Activated CD4-positive, alpha-beta T cell treated with anti-CD3 and anti-CD28 coated beads for 36 hours (primary cell): ENCODE results near the gene TMED10. TPM values are rescaled to one million over a fixed set of nuclear protein-coding genes. Genes with fewer than 3 reads are reported as not detected.

Experiments used
- ATAC-seq: fragments of 200-7000 bp; cut with Tn5 transposase; one replicate; pipeline ENCODE4 v1.10.0; 2021; ENCODE audit warnings: mild to moderate bottlenecking, moderate library complexity
- CTCF ChIA-PET: fragments of 350-600 bp; sonication (Branson Sonifier 250); formaldehyde crosslinking; loops from one replicate; lab custom pipeline; 2021; ENCODE audit warnings: antibody characterized with exemption; lab: Charles Lee
- POLR2A ChIA-PET: fragments of 350-600 bp; sonication (Branson Sonifier 250); formaldehyde crosslinking; loops from one replicate; lab custom pipeline; 2021; ENCODE audit warnings: antibody characterized with exemption, inconsistent platforms; lab: Charles Lee
- DNase-seq: peaks from one replicate; pipeline ENCODE4 v3.0.0-alpha.2; 2020
- H3K27ac Mint-ChIP-seq: one replicate; pipeline ENCODE4 v1.8.0; 2021; ENCODE audit warnings: mixed read lengths
- H3K27me3 Mint-ChIP-seq: one replicate; pipeline ENCODE4 v1.8.0; 2021; ENCODE audit warnings: mixed read lengths
- H3K36me3 Mint-ChIP-seq: one replicate; pipeline ENCODE4 v1.8.0; 2021; ENCODE audit warnings: low read depth, mixed read lengths
- H3K4me1 Mint-ChIP-seq: one replicate; pipeline ENCODE4 v1.8.0; 2021; ENCODE audit warnings: mixed read lengths
- H3K4me3 Mint-ChIP-seq: one replicate; pipeline ENCODE4 v1.8.0; 2021; ENCODE audit warnings: mild to moderate bottlenecking, moderate library complexity, mixed read lengths
- H3K9me3 Mint-ChIP-seq: one replicate; pipeline ENCODE4 v1.8.0; 2021; ENCODE audit warnings: low read depth, mixed read lengths
- intact Hi-C, 2 experiments: fragments of 100-400 bp; cut with DNase I in 1 of 2; cut with micrococcal nuclease in 1 of 2; formaldehyde crosslinking; loops; one replicate each; pipeline versions ENCODE4 v1.14.2 to v1.15.1; 2022 to 2024; cut with DNase I, micrococcal nuclease
- total RNA-seq, 2 experiments: library from RNA; stranded (reverse); gene quantifications; one replicate each; pipeline ENCODE4 v1.2.3, GENCODE V29; 2021

The TMED10 gene
- 100 to 1,000 TPM; 179 to 253 TPM for total RNA-seq

DNA sequence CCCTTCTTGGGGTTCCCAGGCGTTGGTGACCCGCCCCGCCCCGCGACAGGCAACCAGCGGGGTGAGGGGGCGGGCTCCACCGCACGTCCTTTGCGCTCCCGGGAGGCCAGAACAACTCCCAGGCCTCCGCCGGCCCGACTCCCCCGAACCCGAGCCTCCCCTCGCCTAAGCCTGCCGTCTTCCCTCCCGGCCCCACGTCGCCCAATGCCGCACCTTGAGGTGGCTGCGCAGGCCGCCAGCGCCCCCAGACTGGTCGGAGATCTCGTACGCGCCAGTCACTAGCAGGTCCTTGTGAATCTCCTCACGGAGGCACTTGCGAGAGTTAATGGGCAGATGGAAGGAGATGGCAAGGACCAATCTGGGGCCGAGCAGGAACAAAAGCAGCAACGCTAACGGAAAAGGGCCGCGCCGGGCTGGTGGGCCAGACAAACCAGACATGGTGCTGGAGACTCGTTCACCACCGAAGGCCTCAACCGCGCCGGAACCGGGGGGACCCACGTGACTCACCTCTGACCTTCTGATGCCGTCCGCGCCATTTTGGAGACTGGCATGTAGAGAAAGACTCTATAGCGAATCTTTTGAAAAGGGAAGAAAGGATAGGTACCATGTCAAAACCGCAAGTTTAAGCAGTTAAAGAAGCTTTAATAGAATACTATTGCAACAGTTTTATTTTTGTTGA is at the start of gene TMED10:
Gene TMED10 (minus strand): TSS at position 471 of the 679 bp plus-strand sequence. CDS start 33 bp downstream, at position 438.
- Mint-ChIP-seq H3K4me3 (peak within 1 kb of the TSS; percentile 94), H3K27ac (peak within 1 kb of the TSS; percentile 95), H3K4me1 (peaks cover 39% of the 10 kb centered on the region), H3K27me3 (no peaks in the 10 kb centered on the region), H3K9me3 (no peaks in the 10 kb centered on the region), H3K36me3 (peaks cover 6% of the 10 kb centered on the region)
- intact Hi-C loops = loop anchor here (1.0 to 10.0 kb wide), 20 partner anchors 17 to 975 kb away; partner anchors contain the start of genes EIF2B2 (in 2 of the 2), FOS (in 2 of the 2), TTLL5 (in 2 of the 2) and ACYP1 (in 1 of the 2)
- ChIA-PET POLR2A (interaction anchor here (0.6 to 1.0 kb wide), 7 partner anchors 19 to 485 kb away, joined by 3 to 6 read pairs (median 4); no protein-coding TSS in a partner anchor), CTCF (interaction anchor here (0.6 to 1.5 kb wide), 6 partner anchors 83 to 677 kb away, joined by 3 to 7 read pairs (median 3); no protein-coding TSS in a partner anchor)
- peak; percentile 81 for ATAC-seq
- peak; percentile 95 for DNase-seq

DNA sequence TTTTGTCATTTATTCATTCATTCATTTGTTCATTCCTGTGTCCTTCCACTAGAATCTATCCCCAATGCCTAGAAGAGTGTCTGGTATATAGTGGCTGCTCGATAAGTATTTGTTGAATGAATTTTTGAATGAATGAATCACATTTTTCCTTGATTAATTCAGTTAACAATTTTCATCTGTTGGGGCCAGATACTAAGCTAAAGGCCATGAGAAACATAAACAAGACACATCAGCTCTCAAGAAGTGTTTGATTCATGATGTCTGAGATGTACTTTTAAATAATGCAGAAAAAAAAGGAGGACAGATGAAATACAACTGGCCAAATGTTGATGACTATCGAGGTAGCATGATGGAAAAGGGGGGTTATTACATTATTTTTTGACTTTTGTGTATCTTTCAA is 48.1 kb upstream of the TMED10 start:
- ChIA-PET CTCF (interaction anchor here (0.7 to 0.8 kb wide), 2 partner anchors 43 to 93 kb away, joined by 3 read pairs; no protein-coding TSS in a partner anchor), POLR2A (interaction anchor here (0.6 kb wide), 1 partner anchor 138 kb away, joined by 3 read pairs; no protein-coding TSS in a partner anchor)
- ATAC-seq (no peak), DNase-seq (no peak)
- no peak overlapping the region for H3K27ac Mint-ChIP-seq
- H3K36me3 Mint-ChIP-seq = no peaks in the 10 kb centered on the region
- H3K4me1 Mint-ChIP-seq = peaks cover 26% of the 10 kb centered on the region
- H3K27me3 Mint-ChIP-seq = no peaks in the 10 kb centered on the region
- no peaks in the 10 kb centered on the region for H3K9me3 Mint-ChIP-seq
- no peak overlapping the region for H3K4me3 Mint-ChIP-seq
- intact Hi-C loops = no loop called here

GRCh38 chr14:75223664-75224154 is 47.3 kb upstream of the TMED10 start:
- no peaks in the 10 kb centered on the region for H3K9me3 Mint-ChIP-seq
- intact Hi-C loops = no loop called here
- no peaks in the 10 kb centered on the region for H3K27me3 Mint-ChIP-seq
- no peak overlapping the region for H3K27ac Mint-ChIP-seq
- no peaks in the 10 kb centered on the region for H3K36me3 Mint-ChIP-seq
- no peak overlapping the region for H3K4me3 Mint-ChIP-seq
- ATAC-seq (peak; percentile 34), DNase-seq (peak; percentile 31)
- H3K4me1 Mint-ChIP-seq = peaks cover 18% of the 10 kb centered on the region
- CTCF ChIA-PET = no interaction called here
- POLR2A ChIA-PET = interaction anchor here (0.6 kb wide), 1 partner anchor 264 kb away, joined by 3 read pairs; no protein-coding TSS in a partner anchor

DNA sequence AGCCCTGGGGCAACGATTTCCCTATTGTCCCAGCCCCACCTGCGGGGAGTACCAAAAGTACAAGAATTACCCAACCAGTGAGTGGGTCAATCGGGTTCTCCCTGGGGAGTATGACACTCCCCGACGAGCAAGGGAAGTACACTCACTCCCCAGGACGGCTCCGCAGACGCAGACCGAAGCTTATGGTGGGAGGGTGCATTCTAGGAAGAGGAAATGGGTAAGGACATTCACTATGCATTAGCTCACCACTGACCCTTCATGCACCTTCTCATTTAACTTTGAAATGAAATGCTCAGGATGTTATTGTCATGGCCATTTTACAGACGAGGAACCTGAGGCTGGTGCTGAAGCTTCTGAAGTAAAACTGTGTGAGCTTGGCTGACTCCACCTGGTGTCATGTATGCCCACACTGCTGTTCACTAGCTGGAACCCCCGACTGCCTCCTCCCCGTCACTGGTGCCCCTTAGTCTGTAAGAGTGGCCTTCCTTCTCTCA is 45.8 kb upstream of the TMED10 start:
- ChIA-PET CTCF (interaction anchor here (0.6 to 0.8 kb wide), 2 partner anchors 370 to 394 kb away, joined by 3 read pairs; no protein-coding TSS in a partner anchor), POLR2A (no interaction called here)
- ATAC-seq (no peak), DNase-seq (no peak)
- Mint-ChIP-seq H3K36me3 (no peaks in the 10 kb centered on the region), H3K27me3 (no peaks in the 10 kb centered on the region), H3K9me3 (no peaks in the 10 kb centered on the region), H3K4me1 (peaks cover 11% of the 10 kb centered on the region), H3K4me3 (no peak overlapping the region), H3K27ac (no peak overlapping the region)
- intact Hi-C loops = no loop called here

GRCh38 chr14:75221797-75222196 is 45.4 kb upstream of the TMED10 start:
- CTCF ChIA-PET = no interaction called here
- POLR2A ChIA-PET = no interaction called here

GRCh38 chr14:75220156-75220555 is 43.7 kb upstream of the TMED10 start:
- CTCF ChIA-PET = no interaction called here

More at GRCh38 chr14:75221797-75222196, 45.4 kb upstream of the TMED10 start:
- Mint-ChIP-seq H3K9me3 (no peaks in the 10 kb centered on the region), H3K4me1 (peaks cover 7% of the 10 kb centered on the region), H3K4me3 (no peak overlapping the region), H3K27me3 (no peaks in the 10 kb centered on the region), H3K27ac (no peak overlapping the region), H3K36me3 (no peaks in the 10 kb centered on the region)
- intact Hi-C loops = no loop called here
- ATAC-seq (no peak), DNase-seq (no peak)

GRCh38 chr14:75217508-75218206 is 41.2 kb upstream of the TMED10 start:
- H3K9me3 Mint-ChIP-seq = no peaks in the 10 kb centered on the region
- H3K27ac Mint-ChIP-seq = no peak overlapping the region
- H3K4me1 Mint-ChIP-seq = peaks cover 20% of the 10 kb centered on the region
- CTCF ChIA-PET = no interaction called here
- ATAC-seq = no peak
- no peaks in the 10 kb centered on the region for H3K27me3 Mint-ChIP-seq
- no peaks in the 10 kb centered on the region for H3K36me3 Mint-ChIP-seq
- intact Hi-C loops = no loop called here
- POLR2A ChIA-PET = no interaction called here
- DNase-seq = no peak
- no peak overlapping the region for H3K4me3 Mint-ChIP-seq

More at GRCh38 chr14:75220156-75220555, 43.7 kb upstream of the TMED10 start:
- no peak overlapping the region for H3K4me3 Mint-ChIP-seq
- intact Hi-C loops = no loop called here
- no peaks in the 10 kb centered on the region for H3K36me3 Mint-ChIP-seq
- H3K27me3 Mint-ChIP-seq = no peaks in the 10 kb centered on the region
- no peak overlapping the region for H3K27ac Mint-ChIP-seq
- ATAC-seq (no peak), DNase-seq (no peak)
- H3K9me3 Mint-ChIP-seq = no peaks in the 10 kb centered on the region
- peaks cover 19% of the 10 kb centered on the region for H3K4me1 Mint-ChIP-seq
- POLR2A ChIA-PET = no interaction called here

DNA sequence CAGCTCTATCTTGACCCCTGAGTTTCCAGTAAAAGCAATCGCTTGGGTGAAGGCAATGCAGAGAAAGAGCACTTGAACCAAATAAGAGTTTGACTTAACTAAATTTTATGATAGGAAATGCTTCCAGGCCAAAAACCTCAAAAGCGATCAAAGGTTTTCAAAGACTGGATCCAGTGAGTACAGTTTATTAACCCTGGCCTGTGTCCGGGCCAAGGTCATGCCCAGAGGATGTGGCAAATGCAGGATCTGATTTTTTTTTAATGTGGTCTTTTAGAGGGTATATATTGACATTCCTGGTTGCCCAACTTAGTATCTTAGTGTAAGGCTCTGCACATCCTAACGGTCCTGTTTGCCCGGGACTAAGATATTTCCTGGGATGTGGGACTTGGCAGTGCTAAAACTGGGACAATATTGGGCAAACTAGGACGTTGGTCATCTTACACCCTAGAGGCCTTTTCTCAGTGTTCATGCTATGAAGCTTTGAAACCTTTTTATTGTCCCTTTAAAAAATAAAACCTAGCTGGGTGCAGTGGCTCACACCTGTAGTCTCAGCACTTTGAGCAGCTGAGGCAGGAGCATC is 40.1 kb upstream of the TMED10 start:
- intact Hi-C loops = no loop called here
- Mint-ChIP-seq H3K4me1 (peaks cover 20% of the 10 kb centered on the region), H3K36me3 (no peaks in the 10 kb centered on the region), H3K27ac (no peak overlapping the region), H3K4me3 (no peak overlapping the region), H3K27me3 (no peaks in the 10 kb centered on the region), H3K9me3 (no peaks in the 10 kb centered on the region)
- ChIA-PET CTCF (no interaction called here), POLR2A (no interaction called here)
- ATAC-seq (no peak), DNase-seq (no peak)

DNA sequence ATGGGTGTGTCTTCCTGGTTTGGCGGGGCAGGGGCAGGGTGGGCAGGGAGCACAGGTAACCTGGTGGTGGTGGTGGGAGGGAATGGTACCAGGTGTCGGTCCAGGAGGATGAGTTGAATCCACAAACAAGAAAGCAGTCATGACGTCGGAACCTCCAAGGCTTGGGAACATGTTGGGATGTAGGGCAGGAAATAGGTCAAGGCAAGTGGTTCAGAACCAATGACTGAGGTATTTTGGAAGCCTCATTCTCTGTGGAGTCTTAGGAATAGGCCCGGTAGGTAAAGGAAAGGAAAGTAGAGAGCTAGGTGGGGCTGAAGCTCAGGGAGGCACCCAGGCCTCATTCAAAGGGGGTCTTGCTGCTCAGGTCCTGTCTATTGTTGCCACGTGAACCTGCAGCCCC is 39.1 kb upstream of the TMED10 start:
- Mint-ChIP-seq H3K36me3 (no peaks in the 10 kb centered on the region), H3K4me1 (peaks cover 20% of the 10 kb centered on the region), H3K27ac (no peak overlapping the region), H3K4me3 (no peak overlapping the region), H3K27me3 (no peaks in the 10 kb centered on the region), H3K9me3 (no peaks in the 10 kb centered on the region)
- CTCF ChIA-PET = interaction anchor here (0.6 kb wide), 1 partner anchor 73 kb away, joined by 4 read pairs; no protein-coding TSS in a partner anchor
- DNase-seq (no peak), ATAC-seq (no peak)
- POLR2A ChIA-PET = no interaction called here
- intact Hi-C loops = no loop called here

- ChIA-PET CTCF (no interaction called here), POLR2A (no interaction called here)
- intact Hi-C loops = no loop called here
Measured at GRCh38 chr14:75214558-75214957, 38.1 kb upstream of the TMED10 start.

GRCh38 chr14:75213172-75213571 is 36.8 kb upstream of the TMED10 start:
- CTCF ChIA-PET = no interaction called here
- DNase-seq (no peak), ATAC-seq (no peak)
- H3K27me3 Mint-ChIP-seq = no peaks in the 10 kb centered on the region
- H3K4me1 Mint-ChIP-seq = peaks cover 20% of the 10 kb centered on the region
- no peak overlapping the region for H3K4me3 Mint-ChIP-seq
- POLR2A ChIA-PET = no interaction called here
- no peak overlapping the region for H3K27ac Mint-ChIP-seq
- H3K36me3 Mint-ChIP-seq = no peaks in the 10 kb centered on the region
- no peaks in the 10 kb centered on the region for H3K9me3 Mint-ChIP-seq
- intact Hi-C loops = no loop called here

More at GRCh38 chr14:75214558-75214957, 38.1 kb upstream of the TMED10 start:
- Mint-ChIP-seq H3K9me3 (no peaks in the 10 kb centered on the region), H3K4me1 (peaks cover 20% of the 10 kb centered on the region), H3K27me3 (no peaks in the 10 kb centered on the region), H3K36me3 (no peaks in the 10 kb centered on the region), H3K27ac (no peak overlapping the region), H3K4me3 (no peak overlapping the region)
- DNase-seq = no peak
- ATAC-seq = no peak
